Ascending aorta (tissue), 2 donors: ENCODE results near the gene MINDY4. TPM values are rescaled to one million over a fixed set of nuclear protein-coding genes. Genes with fewer than 3 reads are reported as not detected.
A peak's percentile ranks its signal among the peaks of the same experiment; 100 is the strongest.
"Not testable (repeated sequence)": the region's sequence is repeated elsewhere in the genome, so short reads cannot be mapped to it uniquely, and the experiment has no call there.

ENCODE experiments used
- DNase-seq, 2 donors: peaks; one replicate each; pipeline ENCODE4 v3.0.0-alpha.2; 2019; ENCODE audit warnings: low spot score in 2 of 2
- H3K27ac ChIP-seq, 2 donors: fragments of 200-600 bp; sonication (generic); one replicate each; pipeline ENCODE4 v1.5.1; 2016 to 2017; ENCODE audit warnings: mild to moderate bottlenecking in 1 of 2
- H3K27me3 ChIP-seq: fragments of 200-600 bp; sonication (generic); one replicate; pipeline ENCODE4 v1.5.1; 2017
- H3K36me3 ChIP-seq, 2 donors: fragments of 200-600 bp; sonication (generic); one replicate each; pipeline ENCODE4 v1.5.1; 2016
- H3K4me1 ChIP-seq, 2 donors: fragments of 200-600 bp; sonication (generic); one replicate each; pipeline ENCODE4 v1.5.1; 2016 to 2017; ENCODE audit warnings: mild to moderate bottlenecking in 1 of 2
- H3K4me3 ChIP-seq, 2 donors: fragments of 200-600 bp; sonication (generic); one replicate each; pipeline ENCODE4 v1.5.1; 2016 to 2017; ENCODE audit warnings: mild to moderate bottlenecking in 1 of 2
- H3K9me3 ChIP-seq, 2 donors: fragments of 200-600 bp; sonication (generic); one replicate each; pipeline ENCODE4 v1.5.1; 2016
- intact Hi-C: fragments of 100-400 bp; cut with DNase I; formaldehyde crosslinking; loops from one replicate; pipeline ENCODE4 v1.15.1; 2023
- total RNA-seq: library from RNA; depleted of rRNA; stranded (reverse); fragments of >200 nt; gene quantifications from one replicate; pipeline ENCODE4 v1.1.0, GENCODE V29; 2016
- TF ChIP-seq, protein P1 (sequence below), 3 experiments: fragments of 200-600 bp in 2 of 3; fragments of 450-650 bp in 1 of 3; sonication (generic) in 2 of 3; IDR thresholded peaks; one replicate each; pipeline ENCODE4 v1.5.1; 2016 to 2019; ENCODE audit warnings: antibody characterized with exemption in 3 of 3, mild to moderate bottlenecking in 1 of 3, moderate library complexity in 1 of 3

MINDY4 gene
- total RNA-seq, 1 donor from 2014 or later, result 6.0 TPM

DNA sequence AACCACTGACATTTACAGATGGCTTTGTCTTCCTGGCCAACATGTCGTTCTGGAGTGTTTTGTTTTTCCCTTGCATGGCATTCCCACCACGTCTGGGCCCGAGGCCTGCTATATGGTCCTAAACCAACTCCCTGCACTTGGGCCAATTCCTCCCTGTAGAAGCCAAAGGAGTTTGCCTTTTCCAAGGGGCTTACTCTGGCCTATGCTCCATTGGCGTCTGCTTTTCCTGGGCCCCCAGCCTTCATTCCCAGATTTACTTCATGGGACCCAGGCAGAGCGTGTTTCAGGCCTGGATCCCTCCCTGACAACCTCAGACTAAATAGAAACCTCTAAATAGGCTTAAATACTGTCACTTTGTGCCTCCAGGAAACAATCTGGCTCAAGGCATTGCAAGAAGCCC is 60.7 kb downstream of the MINDY4 start:
- DNase-seq, result peak in 1 of 2 donors; percentile 28
- Histone ChIP-seq H3K36me3 (peaks cover 1 to 5% of the 10 kb centered on the region in 2 donors), H3K27ac (no peak overlapping the region), H3K27me3 (no peaks in the 10 kb centered on the region), H3K4me3 (no peak overlapping the region), H3K4me1 (peaks cover 0 to 3% of the 10 kb centered on the region in 2 donors), H3K9me3 (no peaks in the 10 kb centered on the region)
- intact Hi-C loops, result no loop called here
- TF ChIP-seq, protein P1, sequence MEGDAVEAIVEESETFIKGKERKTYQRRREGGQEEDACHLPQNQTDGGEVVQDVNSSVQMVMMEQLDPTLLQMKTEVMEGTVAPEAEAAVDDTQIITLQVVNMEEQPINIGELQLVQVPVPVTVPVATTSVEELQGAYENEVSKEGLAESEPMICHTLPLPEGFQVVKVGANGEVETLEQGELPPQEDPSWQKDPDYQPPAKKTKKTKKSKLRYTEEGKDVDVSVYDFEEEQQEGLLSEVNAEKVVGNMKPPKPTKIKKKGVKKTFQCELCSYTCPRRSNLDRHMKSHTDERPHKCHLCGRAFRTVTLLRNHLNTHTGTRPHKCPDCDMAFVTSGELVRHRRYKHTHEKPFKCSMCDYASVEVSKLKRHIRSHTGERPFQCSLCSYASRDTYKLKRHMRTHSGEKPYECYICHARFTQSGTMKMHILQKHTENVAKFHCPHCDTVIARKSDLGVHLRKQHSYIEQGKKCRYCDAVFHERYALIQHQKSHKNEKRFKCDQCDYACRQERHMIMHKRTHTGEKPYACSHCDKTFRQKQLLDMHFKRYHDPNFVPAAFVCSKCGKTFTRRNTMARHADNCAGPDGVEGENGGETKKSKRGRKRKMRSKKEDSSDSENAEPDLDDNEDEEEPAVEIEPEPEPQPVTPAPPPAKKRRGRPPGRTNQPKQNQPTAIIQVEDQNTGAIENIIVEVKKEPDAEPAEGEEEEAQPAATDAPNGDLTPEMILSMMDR (IDR thresholded peaks at IDR 0.05), result no peak

DNA sequence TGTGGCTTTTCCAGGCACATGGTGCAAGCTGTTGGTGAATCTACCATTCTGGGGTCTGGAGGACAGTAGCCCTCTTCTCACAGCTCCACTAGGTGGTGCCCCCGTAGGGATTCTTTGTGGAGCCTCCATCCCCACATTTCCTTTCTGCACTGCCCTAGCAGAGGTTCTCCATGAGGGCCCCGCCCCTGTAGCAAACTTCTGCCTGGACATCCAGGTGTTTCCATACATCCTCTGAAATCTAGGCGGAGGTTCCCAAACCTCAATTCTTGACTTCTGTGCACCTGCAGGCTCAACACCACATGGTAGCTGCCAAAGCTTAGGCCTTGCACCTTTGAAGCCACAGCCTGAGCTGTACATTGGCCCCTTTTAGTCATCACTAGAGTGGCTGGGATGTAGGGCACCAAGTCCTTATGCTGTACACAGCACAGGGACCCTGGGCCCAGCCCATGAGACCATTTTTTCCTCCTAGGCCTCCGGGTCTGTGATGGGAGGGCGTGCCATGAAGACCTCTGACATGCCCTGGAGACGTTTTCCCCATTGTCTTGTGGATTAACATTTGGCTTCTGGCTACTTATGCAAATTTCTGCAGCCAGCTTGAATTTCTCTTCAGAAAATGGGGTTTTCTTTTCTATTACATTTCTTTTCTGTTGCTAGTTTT is 62.9 kb downstream of the MINDY4 start:
- H3K36me3 ChIP-seq, H3K27me3 ChIP-seq, H3K4me3 ChIP-seq, H3K9me3 ChIP-seq, H3K27ac ChIP-seq, H3K4me1 ChIP-seq, intact Hi-C loops: not testable (repeated sequence)
- peak in 1 of 2 donors; percentile 35 for DNase-seq

DNA sequence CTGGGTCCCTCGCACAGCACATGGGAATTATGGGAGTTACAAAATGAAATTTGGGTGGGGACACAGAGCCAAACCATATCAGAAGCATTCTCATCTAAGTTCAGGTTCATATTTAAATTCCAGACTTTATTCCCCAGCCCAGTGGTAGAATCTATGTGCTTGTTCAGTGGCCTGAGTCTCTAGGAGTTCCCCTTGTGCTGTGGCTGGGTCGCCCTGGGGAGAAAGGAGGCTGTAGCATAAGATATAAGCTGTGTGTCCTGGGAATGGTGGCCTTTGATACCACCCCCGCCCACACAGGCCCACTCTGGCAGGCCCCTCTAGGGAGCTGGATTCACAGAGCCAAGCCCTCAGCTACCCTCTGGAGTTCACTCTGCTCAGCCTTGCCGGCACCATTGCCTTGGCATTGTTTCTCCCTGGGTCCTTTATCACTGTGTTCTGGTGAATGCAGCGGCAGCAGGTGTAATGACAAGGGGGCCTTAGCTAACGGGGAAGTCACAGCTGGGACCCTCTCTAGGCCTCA is 64.2 kb downstream of the MINDY4 start:
- no peak overlapping the region for H3K27ac ChIP-seq
- peaks cover 0 to 14% of the 10 kb centered on the region in 2 donors for H3K36me3 ChIP-seq
- TF ChIP-seq, protein P1 (IDR thresholded peaks at IDR 0.05), result no peak
- intact Hi-C loops, result no loop called here
- H3K9me3 ChIP-seq, result no peaks in the 10 kb centered on the region
- H3K27me3 ChIP-seq, result no peaks in the 10 kb centered on the region
- peak in 1 of 2 donors; percentile 28 for DNase-seq
- H3K4me1 ChIP-seq, result peaks cover 0 to 3% of the 10 kb centered on the region in 2 donors
- no peak overlapping the region for H3K4me3 ChIP-seq

DNA sequence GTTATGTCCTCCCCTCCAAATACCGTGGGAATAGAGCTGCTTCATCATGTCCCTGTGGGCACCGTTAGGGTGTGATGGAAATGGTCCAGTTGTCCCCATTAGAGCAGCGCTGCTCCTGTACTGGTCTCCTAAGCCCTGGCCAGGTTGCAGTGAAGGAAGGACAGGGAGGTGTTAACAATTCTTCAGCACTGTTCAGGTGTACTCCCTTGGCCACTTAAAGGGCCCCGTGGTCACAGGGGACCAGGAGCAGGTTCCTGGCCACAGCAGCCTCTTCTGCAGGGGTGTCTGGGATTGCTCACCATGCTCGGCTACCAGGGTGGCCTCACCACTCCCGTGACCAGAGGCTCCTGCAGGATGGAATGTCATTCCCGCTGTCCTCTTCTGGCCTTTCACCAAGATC is 65.8 kb downstream of the MINDY4 start:
- intact Hi-C loops, result no loop called here
- DNase-seq, result peak in 1 of 2 donors; percentile 21
- Histone ChIP-seq H3K36me3 (peaks cover 0 to 14% of the 10 kb centered on the region in 2 donors), H3K27me3 (no peaks in the 10 kb centered on the region), H3K4me1 (peaks cover 0 to under 1% of the 10 kb centered on the region in 2 donors), H3K27ac (no peak overlapping the region), H3K4me3 (no peak overlapping the region), H3K9me3 (no peaks in the 10 kb centered on the region)
- TF ChIP-seq, protein P1 (IDR thresholded peaks at IDR 0.05), result no peak

DNA sequence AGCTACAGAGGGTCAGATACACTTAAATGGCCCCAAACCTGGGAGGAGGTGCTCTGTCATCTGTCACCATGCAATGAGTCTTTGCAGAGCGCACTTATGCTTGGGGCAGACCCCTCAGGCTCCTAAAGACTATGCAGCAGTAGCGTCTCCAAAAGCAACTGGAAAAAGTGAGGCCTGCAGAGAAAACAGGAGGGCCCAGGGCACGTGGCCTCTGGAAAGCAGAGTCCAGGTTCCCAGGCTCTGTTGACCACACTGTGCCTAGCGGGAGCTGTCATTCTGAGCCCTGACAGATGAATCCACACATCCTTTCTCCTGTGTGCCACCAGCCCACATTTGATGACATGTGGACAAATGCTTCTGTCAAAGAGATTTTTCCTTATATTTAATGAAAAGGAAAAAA is 66.4 kb downstream of the MINDY4 start:
- intact Hi-C loops, result no loop called here
- Histone ChIP-seq H3K4me1 (peaks cover 0 to 2% of the 10 kb centered on the region in 2 donors), H3K27ac (no peak overlapping the region), H3K9me3 (no peaks in the 10 kb centered on the region), H3K36me3 (peaks cover 0 to 14% of the 10 kb centered on the region in 2 donors), H3K27me3 (no peaks in the 10 kb centered on the region), H3K4me3 (no peak overlapping the region)
- TF ChIP-seq, protein P1 (IDR thresholded peaks at IDR 0.05), result no peak
- DNase-seq, result peak in 1 of 2 donors; percentile 48

DNA sequence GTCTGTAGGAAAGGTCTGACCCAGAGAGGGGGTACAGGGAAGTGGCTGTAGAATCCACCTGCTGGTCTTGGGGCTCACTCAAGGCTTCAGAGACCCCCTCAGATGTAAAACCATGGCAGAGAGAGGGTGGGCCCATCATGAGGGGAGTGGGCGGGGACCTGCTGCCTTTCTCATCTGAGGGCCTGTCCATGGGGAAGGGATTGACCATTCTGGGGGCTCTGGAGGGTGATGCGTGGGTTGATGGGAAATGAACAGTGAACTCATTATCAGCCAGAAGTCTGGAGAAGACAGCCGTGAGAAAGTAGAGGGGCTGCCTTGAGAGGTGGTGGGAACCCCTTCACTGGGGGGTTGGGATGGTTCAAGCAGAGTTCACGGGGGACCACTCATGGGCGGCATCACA is 66.8 kb downstream of the MINDY4 start:
- TF ChIP-seq, protein P1 (IDR thresholded peaks at IDR 0.05), result no peak
- DNase-seq, result peak in 1 of 2 donors; percentile 37
- Histone ChIP-seq H3K9me3 (no peaks in the 10 kb centered on the region), H3K4me1 (peaks cover 2 to 7% of the 10 kb centered on the region in 2 donors), H3K27ac (no peak overlapping the region), H3K36me3 (peaks cover 0 to 14% of the 10 kb centered on the region in 2 donors), H3K27me3 (no peaks in the 10 kb centered on the region), H3K4me3 (no peak overlapping the region)
- intact Hi-C loops, result no loop called here
